T-helper 2 cell (primary cell): ENCODE data around the gene ZNF485.
"Not testable (repeated sequence)": the region's sequence is repeated elsewhere in the genome, so short reads cannot be mapped to it uniquely, and the experiment has no call there.

Source experiments
- DNase-seq, 5 experiments: peaks; one replicate each; pipeline versions ENCODE4 v3.0.0 to v3.0.0-alpha.2; 2012 to 2022
- total RNA-seq, 2 donors: gene quantifications; one replicate each; lab custom pipeline; 2026; lab: John Stamatoyannopoulos, UW

ZNF485 gene
- 1.6 to 3.9 reads per million in 2 donors for total RNA-seq

DNA sequence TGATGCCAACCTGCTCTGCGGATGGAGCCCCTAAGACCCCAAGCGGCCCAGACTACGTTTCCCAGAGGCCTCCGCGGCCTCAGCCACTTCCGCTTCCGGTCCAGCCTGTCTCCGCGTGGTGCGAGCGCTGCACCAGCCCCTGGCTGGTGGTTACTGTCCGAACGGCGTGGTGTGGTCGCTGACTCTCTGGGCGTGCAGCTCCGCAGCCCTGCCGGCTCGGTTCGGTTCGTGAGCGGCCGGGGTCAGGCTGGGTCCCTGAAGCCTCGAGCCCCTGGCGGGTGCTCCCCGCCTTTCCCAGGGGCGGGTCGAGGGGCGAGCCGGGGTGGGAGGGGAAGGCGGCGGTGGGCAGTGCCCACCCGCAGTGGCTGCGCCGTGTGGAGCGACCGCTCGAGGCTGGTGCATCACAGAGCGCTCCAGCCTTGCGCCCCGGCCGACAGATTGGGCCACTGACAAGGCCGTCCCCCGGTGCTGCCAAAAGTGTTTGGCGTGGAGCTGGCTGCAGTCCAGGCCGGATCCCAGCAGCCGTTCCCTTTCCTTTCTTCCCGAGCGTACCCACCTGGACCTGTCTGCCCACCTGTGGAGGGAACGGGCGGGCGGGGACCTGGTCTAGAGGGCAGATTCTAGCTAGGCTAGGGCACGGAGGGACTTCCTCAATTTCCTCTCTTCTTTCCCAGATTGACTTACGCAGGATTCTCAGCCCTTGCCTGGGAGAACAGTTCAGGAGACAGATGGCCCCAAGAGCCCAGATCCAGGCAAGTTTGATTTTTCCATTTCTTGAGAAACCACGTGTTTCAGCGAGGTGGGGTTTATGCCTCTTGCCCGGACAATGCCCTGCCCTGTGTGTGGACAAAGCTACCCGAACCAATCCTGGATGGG lies at the start of gene ZNF485:
Gene ZNF485 (plus strand): TSS at position 116 of the 876 bp plus-strand sequence. CDS start 613 bp downstream, at position 729.
- peak; percentile 18 to 72 (median 39) for DNase-seq

- no peak for DNase-seq
Measured at GRCh38 chr10:43557214-43557613, 49.0 kb upstream of the ZNF485 start.

DNA sequence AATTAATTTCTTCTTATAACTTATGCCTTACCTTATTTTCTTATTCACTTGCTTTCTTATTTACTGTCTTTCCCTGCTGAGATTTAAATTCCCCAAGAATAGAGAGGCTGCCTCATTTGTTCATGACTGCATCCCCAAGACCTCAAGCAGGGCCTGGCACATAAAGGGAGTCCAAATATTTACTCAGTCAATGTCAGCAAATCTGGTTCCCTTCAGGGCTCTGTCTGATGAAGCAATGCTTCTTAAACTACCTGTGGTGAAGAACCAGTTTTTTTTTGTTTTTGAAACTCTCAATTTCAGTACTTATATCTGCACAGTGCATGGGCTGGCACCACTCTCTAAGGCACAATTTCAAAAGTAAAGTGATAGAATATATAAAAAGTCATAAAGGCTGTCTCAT lies 36.6 kb upstream of the ZNF485 start:
- DNase-seq = no peak

- DNase-seq = no peak
Measured at GRCh38 chr10:43570971-43571370, 35.3 kb upstream of the ZNF485 start.

DNA sequence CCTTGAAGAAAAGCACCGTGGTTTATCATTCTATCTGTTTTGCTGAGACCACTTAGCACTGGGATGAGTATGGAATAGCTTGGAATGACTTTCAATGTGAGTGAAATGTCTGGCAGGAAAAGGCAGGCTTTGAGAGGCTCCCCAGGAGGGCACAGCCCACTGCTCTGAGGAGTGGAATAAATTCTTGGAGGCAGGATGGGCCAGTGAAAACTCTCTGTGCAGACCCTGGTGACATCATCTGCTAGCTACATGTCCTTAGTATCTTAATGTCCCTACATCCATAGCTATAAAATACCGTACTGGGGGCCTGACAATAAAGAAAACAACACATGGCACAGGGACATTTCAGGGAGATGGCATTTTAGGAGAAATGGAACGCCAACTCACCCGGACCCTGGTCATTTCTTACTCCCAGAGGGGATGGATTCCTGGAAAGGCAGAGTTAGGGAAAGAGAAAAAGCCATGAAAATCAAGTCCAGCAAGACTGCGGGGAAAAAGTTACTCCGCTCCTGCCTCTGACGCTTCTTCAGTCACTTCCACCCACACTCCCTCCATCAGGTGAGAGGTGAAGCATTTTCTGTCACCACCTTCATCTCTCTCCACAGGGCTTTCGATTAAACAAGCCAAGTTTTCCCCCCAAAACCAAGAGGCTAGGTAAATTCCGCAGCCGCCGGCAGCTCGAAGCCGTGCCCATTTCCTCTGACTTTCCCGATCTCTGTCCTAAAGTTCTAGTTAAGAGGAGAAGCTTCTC lies 32.8 kb upstream of the ZNF485 start:
- peak in 1 of 5 experiments; percentile 7 for DNase-seq

DNA sequence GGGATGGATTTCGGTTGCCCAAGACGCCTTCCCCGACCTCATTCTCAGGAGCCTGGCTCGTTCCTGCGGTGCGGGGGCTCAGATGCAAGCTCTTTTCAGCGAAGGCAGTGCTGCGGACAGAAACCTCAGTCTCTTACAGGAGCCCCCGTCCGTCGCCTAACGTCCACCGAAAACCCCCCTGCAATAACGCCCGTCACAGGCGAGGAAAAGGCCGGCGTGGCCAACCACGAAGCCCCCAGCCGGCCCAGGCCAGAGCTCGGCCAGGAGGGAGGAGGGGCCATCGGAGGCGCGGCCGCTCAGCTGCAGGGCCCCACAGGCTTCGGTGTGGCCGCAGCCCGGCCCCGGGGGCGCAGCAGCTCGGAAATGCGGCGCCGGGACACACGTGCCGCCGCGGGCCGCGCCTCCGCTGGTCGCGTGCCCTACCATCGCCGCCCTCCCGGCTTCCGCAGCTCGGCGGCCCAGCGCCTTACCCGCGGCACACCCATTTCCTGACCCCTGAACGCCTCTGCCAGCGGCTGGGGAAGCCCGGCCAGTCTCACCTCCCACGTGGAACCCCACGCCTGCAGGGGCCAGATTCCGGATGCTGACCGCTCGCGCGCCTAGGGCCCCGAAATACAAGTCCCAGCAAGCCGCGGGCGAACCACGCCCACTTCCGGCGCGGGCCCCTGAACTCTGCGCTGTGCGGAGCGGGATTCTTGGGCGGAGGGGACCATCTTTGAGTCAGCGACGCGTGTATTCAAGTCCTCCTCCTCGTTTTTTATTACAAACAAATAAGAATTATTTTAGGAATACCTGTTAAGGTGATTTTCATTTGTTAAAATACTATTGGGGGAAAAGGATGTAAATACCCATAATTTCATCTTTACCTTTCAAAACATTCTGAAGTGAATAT lies 32.0 kb upstream of the ZNF485 start, which contains the start of gene ZNF239:
Gene ZNF239 (minus strand): TSS at position 616 of the 892 bp plus-strand sequence. CDS start 16,537 bp downstream, outside the sequence.
- DNase-seq = peak; percentile 50 to 86 (median 69)

GRCh38 chr10:43574906-43575305 lies 31.3 kb upstream of the ZNF485 start:
- no peak for DNase-seq

DNA sequence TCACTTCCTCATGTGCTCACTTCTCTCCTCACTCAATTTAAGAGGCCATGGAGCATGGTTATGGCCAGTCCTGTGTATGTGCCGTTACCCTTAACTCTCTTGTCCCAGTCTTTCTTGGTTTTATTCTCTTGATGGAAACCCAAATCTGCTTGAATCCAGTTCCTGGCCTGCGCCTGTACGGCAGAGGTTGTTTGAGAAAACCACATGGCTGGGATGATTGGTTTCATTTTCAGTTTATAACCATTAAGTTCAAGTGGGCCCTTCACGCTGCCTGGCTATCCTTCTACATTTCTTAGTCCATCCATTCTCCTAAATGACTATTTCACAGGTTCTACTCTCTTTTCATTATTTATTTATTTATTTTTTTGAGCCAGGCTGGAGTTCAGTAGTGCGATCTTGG lies 30.2 kb upstream of the ZNF485 start:
- peak in 2 of 5 experiments; percentile 3 to 37 for DNase-seq

DNA sequence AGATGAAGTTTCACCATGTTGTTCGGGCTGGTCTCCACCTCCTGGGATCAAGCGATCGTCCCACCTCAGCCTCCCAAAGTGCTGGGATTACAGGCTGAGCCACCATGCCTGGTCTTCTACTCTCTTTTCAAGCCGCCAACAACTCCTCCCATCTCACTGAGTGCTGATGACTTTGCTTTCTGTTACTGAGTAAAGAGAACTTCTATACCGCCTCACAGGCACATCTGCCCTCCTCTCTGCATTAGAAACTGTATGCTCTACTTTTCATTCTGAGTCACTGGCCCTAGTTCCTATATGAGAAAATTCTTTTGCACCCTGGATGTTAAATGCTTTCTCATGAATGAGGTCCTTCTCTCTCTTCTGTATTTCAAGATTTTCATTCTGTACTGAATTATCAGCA lies 29.7 kb upstream of the ZNF485 start:
- DNase-seq = peak in 1 of 5 experiments; percentile 33

- DNase-seq = no peak
Measured at GRCh38 chr10:43584051-43584450, 22.2 kb upstream of the ZNF485 start.

- no peak for DNase-seq
Measured at GRCh38 chr10:43585046-43585445, 21.2 kb upstream of the ZNF485 start.

DNA sequence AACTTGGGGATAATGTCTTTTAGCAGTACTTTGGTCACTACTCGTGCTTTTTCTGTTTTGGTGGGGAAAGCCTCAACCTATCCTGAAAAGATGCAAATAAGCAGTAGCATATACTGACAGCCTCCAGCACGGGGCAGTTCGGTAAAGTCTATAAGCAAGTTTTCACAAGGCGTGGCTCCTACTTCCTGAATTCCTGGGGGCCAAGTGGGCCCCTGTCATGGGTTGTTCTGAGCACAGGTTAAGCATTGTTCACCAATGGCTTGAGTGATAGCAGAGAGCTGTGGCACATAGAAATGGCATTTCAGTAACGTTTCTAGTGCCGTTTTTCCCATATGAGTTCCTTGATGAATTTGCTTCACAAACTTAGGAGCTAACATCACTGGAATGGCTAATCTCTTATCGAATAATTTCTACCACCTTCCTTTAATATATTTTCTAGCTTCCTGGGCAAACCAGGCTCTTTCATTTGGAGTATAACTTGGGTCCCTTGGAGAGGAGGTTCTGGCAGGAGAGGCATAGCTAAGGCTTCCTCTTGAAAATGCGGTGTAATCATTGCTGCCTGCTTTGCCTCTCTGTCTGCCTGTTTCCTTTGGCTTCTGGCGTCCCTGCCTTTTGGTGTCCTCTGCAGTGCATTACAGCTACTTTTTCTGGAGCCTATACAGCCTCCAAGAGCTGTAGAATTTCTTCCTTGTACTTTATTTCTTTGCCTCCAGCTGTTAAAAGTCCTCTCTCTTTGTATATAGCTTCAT lies 20.1 kb upstream of the ZNF485 start:
- DNase-seq = no peak

GRCh38 chr10:43586730-43587115 lies 19.5 kb upstream of the ZNF485 start:
- DNase-seq = not testable (repeated sequence)

- no peak for DNase-seq
Measured at GRCh38 chr10:43591303-43591904, 14.8 kb upstream of the ZNF485 start.

DNA sequence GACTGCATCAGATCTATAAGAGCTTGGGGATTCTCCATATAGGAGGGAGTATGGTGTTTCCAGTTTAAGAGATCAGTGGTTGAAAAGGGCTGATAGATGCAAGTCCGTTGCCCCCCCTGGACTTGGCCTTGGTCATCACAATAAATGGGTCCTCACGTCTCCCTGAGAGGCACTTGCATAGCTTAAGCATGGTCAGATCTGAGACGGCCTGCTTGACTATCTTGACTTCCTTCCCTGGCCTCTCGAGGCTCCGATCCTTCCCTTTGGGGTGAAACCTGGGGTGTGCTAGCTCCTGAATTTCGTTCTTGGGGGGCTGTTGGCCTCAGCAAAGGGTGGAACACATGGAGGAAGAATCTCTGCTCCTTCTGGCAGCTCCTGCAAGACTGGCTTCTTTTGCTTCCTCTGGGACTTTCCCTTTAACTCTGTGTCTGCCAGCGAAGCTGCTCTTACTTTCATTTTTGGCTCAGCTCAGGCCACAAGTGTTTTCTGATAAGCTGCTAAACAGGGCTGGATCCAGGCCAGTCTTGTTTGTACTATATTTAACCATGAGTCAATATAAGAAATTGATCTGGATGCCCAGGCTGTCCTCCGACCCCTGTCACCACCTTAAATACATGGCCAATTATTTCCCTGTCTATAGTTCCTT lies 11.2 kb upstream of the ZNF485 start:
- DNase-seq = peak in 2 of 5 experiments; percentile 26 to 76

DNA sequence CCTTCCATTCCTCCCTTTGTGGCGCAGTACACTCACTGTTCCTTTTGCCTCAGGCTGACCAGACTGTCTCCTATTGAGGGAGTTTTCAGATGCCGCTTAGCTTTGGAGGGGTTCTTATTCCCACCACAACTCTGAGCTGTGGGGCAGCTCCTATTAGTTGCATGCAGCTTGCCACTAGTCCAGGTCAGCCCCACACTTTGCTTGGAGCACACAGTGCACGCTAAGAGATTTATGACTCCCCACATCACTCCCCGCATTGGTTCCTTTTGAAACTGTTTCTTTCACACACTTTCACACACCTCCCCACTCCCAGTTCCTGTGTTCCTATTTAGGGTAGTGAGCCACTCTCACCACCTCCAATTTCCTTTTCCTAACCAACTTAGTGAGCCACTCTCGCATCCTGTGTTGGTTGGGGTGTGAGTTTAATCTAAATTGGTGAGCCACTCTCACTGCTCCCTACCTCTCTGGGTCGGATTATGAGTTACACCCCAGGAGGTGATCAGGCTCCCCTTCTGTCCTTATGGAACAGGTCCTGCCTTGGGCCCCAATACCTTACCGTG lies 10.4 kb upstream of the ZNF485 start:
- peak in 2 of 5 experiments; percentile 31 to 45 for DNase-seq

DNA sequence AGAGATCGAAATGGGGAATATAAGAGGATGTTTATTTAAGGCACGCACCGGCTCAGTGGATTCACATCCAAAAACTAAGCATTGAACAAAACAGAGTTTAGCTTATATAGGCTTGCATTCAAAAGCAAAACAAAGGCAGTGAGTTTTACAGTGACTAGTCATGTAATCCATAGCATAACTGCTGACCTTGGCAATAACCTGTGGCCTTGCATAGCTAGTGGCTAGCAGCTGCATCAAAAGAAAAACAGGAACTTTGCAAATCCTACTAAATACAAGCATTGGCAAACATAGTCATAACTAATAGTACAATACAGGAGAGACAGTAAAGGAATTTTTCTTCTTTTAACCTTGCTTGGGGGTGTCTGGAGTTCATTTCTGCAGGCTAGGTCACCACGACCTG lies 9.7 kb upstream of the ZNF485 start:
- DNase-seq = no peak

GRCh38 chr10:43598446-43598845 lies 7.8 kb upstream of the ZNF485 start:
- DNase-seq = no peak

- no peak for DNase-seq
Measured at GRCh38 chr10:43599333-43599732, 6.9 kb upstream of the ZNF485 start.

GRCh38 chr10:43601576-43601975 lies 4.7 kb upstream of the ZNF485 start:
- DNase-seq = not testable (repeated sequence)
